IMR-90 (cell line): ENCODE data around the gene ATP1B2. TPM values are rescaled to one million over a fixed set of nuclear protein-coding genes. Genes with fewer than 3 reads are reported as not detected.

Experiments used
- ATAC-seq: fragments of 200-7000 bp; cut with Tn5 transposase; 2 replicates; pipeline ENCODE4 v1.9.1; 2020; ENCODE audit warnings: low read depth, mild to moderate bottlenecking, moderate library complexity
- BruUV-seq: library from RNA; stranded (reverse); fragments of 400-500 nt; replicated peaks from 2 replicates; lab custom pipeline; 2021; lab: Mats Ljungman, UMichigan
- CTCF ChIA-PET: fragments of 300-600 bp; formaldehyde crosslinking; extraction: SDS; loops from one replicate; lab custom pipeline; 2021; ENCODE audit warnings: antibody characterized with exemption; lab: Yijun Ruan, JAX
- POLR2A ChIA-PET: fragments of 300-600 bp; sonication (Branson Sonifier 250); formaldehyde crosslinking; loops from one replicate; lab custom pipeline; 2022; ENCODE audit warnings: antibody characterized with exemption; ENCODE audit not compliant: unreplicated experiment; lab: Charles Lee
- DNase-seq: peaks from one replicate; pipeline ENCODE4 v3.0.0; 2013
- H2AFZ ChIP-seq: replicated peaks from 2 replicates; pipeline ENCODE3; 2013; ENCODE audit warnings: low read length, mild to moderate bottlenecking; ENCODE audit not compliant: poor library complexity
- H2AK5ac ChIP-seq: 2 replicates; pipeline ENCODE4 v1.6.1; 2013; ENCODE audit warnings: low read depth, low read length, inconsistent platforms
- H2AK9ac ChIP-seq: replicated peaks from 2 replicates; pipeline ENCODE3; 2013; ENCODE audit warnings: mild to moderate bottlenecking, low read depth, low read length, moderate library complexity; ENCODE audit not compliant: poor library complexity
- H2BK120ac ChIP-seq: 2 replicates; pipeline ENCODE4 v1.6.1; 2013; ENCODE audit warnings: low read depth, low read length, inconsistent platforms
- H2BK15ac ChIP-seq: 3 replicates; pipeline ENCODE4 v1.6.1; 2013; ENCODE audit warnings: low read depth, low read length, inconsistent platforms
- H2BK20ac ChIP-seq: 2 replicates; pipeline ENCODE4 v1.6.1; 2013; ENCODE audit warnings: low read depth, mild to moderate bottlenecking, inconsistent platforms, low read length, moderate library complexity
- H2BK5ac ChIP-seq: 2 replicates; pipeline ENCODE4 v1.6.1; 2013; ENCODE audit warnings: mild to moderate bottlenecking, low read depth, low read length, inconsistent platforms; ENCODE audit not compliant: poor library complexity, severe bottlenecking
- H3K14ac ChIP-seq: replicated peaks from 2 replicates; pipeline ENCODE4 v1.6.1; 2013; ENCODE audit warnings: low read depth, low read length, inconsistent platforms
- H3K18ac ChIP-seq: 2 replicates; pipeline ENCODE4 v1.6.1; 2013; ENCODE audit warnings: low read depth, low read length, control low read depth
- H3K23ac ChIP-seq: 2 replicates; pipeline ENCODE4 v1.6.1; 2013; ENCODE audit warnings: low read depth, low read length, inconsistent platforms
- H3K27ac ChIP-seq: 2 replicates; pipeline ENCODE4 v1.5.1; 2013; ENCODE audit warnings: mild to moderate bottlenecking, control low read depth, low read length; ENCODE audit not compliant: insufficient read depth
- H3K27me3 ChIP-seq: 2 replicates; pipeline ENCODE4 v1.6.1; 2013; ENCODE audit warnings: low read length; ENCODE audit not compliant: control insufficient read depth, insufficient read depth
- H3K36me3 ChIP-seq: 2 replicates; pipeline ENCODE4 v1.6.1; 2013; ENCODE audit warnings: low read length, mixed read lengths; ENCODE audit not compliant: control insufficient read depth, insufficient read depth
- H3K4ac ChIP-seq: 2 replicates; pipeline ENCODE4 v1.6.1; 2013; ENCODE audit warnings: low read depth, low read length, inconsistent platforms
- H3K4me1 ChIP-seq: 2 replicates; pipeline ENCODE4 v1.6.1; 2013; ENCODE audit warnings: low read length, mixed read lengths; ENCODE audit not compliant: control insufficient read depth, insufficient read depth
- H3K4me2 ChIP-seq: 2 replicates; pipeline ENCODE4 v1.6.1; 2013; ENCODE audit warnings: low read depth, mild to moderate bottlenecking, control low read depth, low read length, moderate library complexity
- H3K4me3 ChIP-seq: 2 replicates; pipeline ENCODE4 v1.5.1; 2013; ENCODE audit warnings: low read depth, mild to moderate bottlenecking, control low read depth, low read length, moderate library complexity; ENCODE audit not compliant: insufficient read depth
- H3K56ac ChIP-seq: 2 replicates; pipeline ENCODE4 v1.6.1; 2013; ENCODE audit warnings: low read length, inconsistent platforms; ENCODE audit not compliant: insufficient read depth; ENCODE audit errors: extremely low read depth
- H3K79me1 ChIP-seq, 2 experiments: 2 replicates each; pipeline ENCODE4 v1.6.1; 2013; ENCODE audit warnings: low read length in 2 of 2, inconsistent platforms in 1 of 2, low read depth in 1 of 2
- H3K9ac ChIP-seq: 2 replicates; pipeline ENCODE4 v1.6.1; 2013; ENCODE audit warnings: low read depth, low read length, control low read depth
- H3K9me1 ChIP-seq: 2 replicates; pipeline ENCODE4 v1.6.1; 2013; ENCODE audit warnings: low read length, inconsistent platforms; ENCODE audit not compliant: insufficient read depth
- H3K9me3 ChIP-seq: 2 replicates; pipeline ENCODE4 v1.6.1; 2013; ENCODE audit warnings: low read length; ENCODE audit not compliant: control insufficient read depth, insufficient read depth
- H4K20me1 ChIP-seq: 2 replicates; pipeline ENCODE4 v1.6.1; 2013; ENCODE audit warnings: low read length, inconsistent platforms; ENCODE audit not compliant: insufficient read depth
- H4K5ac ChIP-seq: 2 replicates; pipeline ENCODE4 v1.6.1; 2013; ENCODE audit warnings: mild to moderate bottlenecking, low read depth, low read length, control low read depth
- H4K8ac ChIP-seq, 2 experiments: 2 replicates each; pipeline ENCODE4 v1.6.1; 2013; ENCODE audit warnings: low read depth in 2 of 2, low read length in 2 of 2, control low read depth in 1 of 2, inconsistent platforms in 1 of 2
- H4K91ac ChIP-seq: 2 replicates; pipeline ENCODE4 v1.6.1; 2013; ENCODE audit warnings: low read depth, low read length, inconsistent platforms; ENCODE audit not compliant: insufficient read depth
- BHLHE40 ChIP-seq: fragments of 150-350 bp; IDR thresholded peaks from 2 replicates; pipeline ENCODE4 v1.6.1; 2016; ENCODE audit warnings: mild to moderate bottlenecking, low read depth, low read length
- CEBPB ChIP-seq: IDR thresholded peaks from 2 replicates; pipeline ENCODE4 v1.6.1; 2012; ENCODE audit warnings: low read depth, low read length, improper control_type of control experiment
- CHD1 ChIP-seq: IDR thresholded peaks from 2 replicates; pipeline ENCODE4 v1.6.1; 2012; ENCODE audit warnings: low read depth, low read length, improper control_type of control experiment
- FOS ChIP-seq: fragments of 150-350 bp; IDR thresholded peaks from 2 replicates; pipeline ENCODE4 v1.6.1; 2016; ENCODE audit warnings: low read depth, low read length
- MAFK ChIP-seq: IDR thresholded peaks from 2 replicates; pipeline ENCODE4 v1.6.1; 2012; ENCODE audit warnings: low read depth, low read length, improper control_type of control experiment
- MAZ ChIP-seq: IDR thresholded peaks from 2 replicates; pipeline ENCODE4 v1.6.1; 2012; ENCODE audit warnings: low read depth, mild to moderate bottlenecking, low read length, improper control_type of control experiment, moderate library complexity, borderline replicate concordance
- MXI1 ChIP-seq: IDR thresholded peaks from 2 replicates; pipeline ENCODE4 v1.6.1; 2012; ENCODE audit warnings: low read depth, mild to moderate bottlenecking, low read length, moderate library complexity, borderline replicate concordance
- NFE2L2 ChIP-seq: fragments of 150-350 bp; IDR thresholded peaks from 2 replicates; pipeline ENCODE4 v1.6.1; 2016; ENCODE audit warnings: low read depth, mild to moderate bottlenecking, low read length
- POLR2A ChIP-seq: IDR thresholded peaks from 2 replicates; pipeline ENCODE4 v1.6.1; 2012; ENCODE audit warnings: mild to moderate bottlenecking, low read depth, low read length
- RAD21 ChIP-seq: IDR thresholded peaks from 2 replicates; pipeline ENCODE4 v1.6.1; 2012; ENCODE audit warnings: low read length, improper control_type of control experiment
- RCOR1 ChIP-seq: IDR thresholded peaks from 2 replicates; pipeline ENCODE4 v1.6.1; 2012; ENCODE audit warnings: mild to moderate bottlenecking, low read length, improper control_type of control experiment; ENCODE audit not compliant: insufficient replicate concordance
- RFX5 ChIP-seq: IDR thresholded peaks from 2 replicates; pipeline ENCODE4 v1.8.0; 2012; ENCODE audit warnings: low read depth, mild to moderate bottlenecking, low read length, moderate library complexity
- SMC3 ChIP-seq: fragments of 150-350 bp; IDR thresholded peaks from 2 replicates; pipeline ENCODE4 v1.6.1; 2016; ENCODE audit warnings: low read depth, mild to moderate bottlenecking, antibody characterized with exemption, low read length, moderate library complexity
- WGBS, 2 experiments: methylation state at CpG; one replicate each; pipeline versions ENCODE4 v1.1.5 to v1.1.7; 2013; ENCODE audit warnings: missing lambda C conversion rate in 2 of 2; ENCODE audit not compliant: insufficient read length in 1 of 2; ENCODE audit errors: extremely low coverage in 2 of 2; 5-methylcytosine and 5-hydroxymethylcytosine counted together
- dilution Hi-C: fragments of 300-500 bp; cut with HindIII; formaldehyde crosslinking; loops from one replicate; pipeline ENCODE4 v1.14.3; 2018; ENCODE audit warnings: low sequenced_read_pairs; ENCODE audit not compliant: unreplicated experiment
- in situ Hi-C: fragments of 300-500 bp; cut with MboI; formaldehyde crosslinking; loops from 3 replicates; pipeline ENCODE4 v1.14.3; 2019; ENCODE audit warnings: low sequenced_read_pairs, inconsistent platforms, mixed read lengths
- intact Hi-C: fragments of 100-400 bp; cut with micrococcal nuclease; formaldehyde crosslinking; loops from 2 replicates; pipeline ENCODE4 v1.10.0; 2022
- polyA plus RNA-seq, 3 experiments: library from polyadenylated mRNA; depleted of rRNA; stranded (reverse); fragments of >200 nt; gene quantifications; 2 replicates each; pipeline ENCODE4 v1.2.3, GENCODE V29; 2012; ENCODE audit warnings: low replicate concordance in 1 of 3
- total RNA-seq: library from RNA; depleted of rRNA; stranded (reverse); fragments of >200 nt; gene quantifications from 2 replicates; pipeline ENCODE4 v1.2.3, GENCODE V29; 2012
- TF ChIP-seq, protein P1 (sequence below): fragments of 150-350 bp; IDR thresholded peaks from 2 replicates; pipeline ENCODE4 v1.6.1; 2016; ENCODE audit warnings: low read depth, mild to moderate bottlenecking, low read length, moderate library complexity, borderline replicate concordance
- TF ChIP-seq, protein P2 (sequence below): conservative IDR thresholded peaks from 2 replicates; pipeline ENCODE4 v1.5.1; 2012; ENCODE audit warnings: mild to moderate bottlenecking, low read depth, low read length, improper control_type of control experiment
- TF ChIP-seq, protein P3 (sequence below): fragments of 150-350 bp; IDR thresholded peaks from 2 replicates; pipeline ENCODE4 v1.6.1; 2017; ENCODE audit warnings: mild to moderate bottlenecking, antibody characterized with exemption, low read length, low read depth

The ATP1B2 gene
- total and polyA plus RNA-seq, 2 of the 4 experiments (the other 2 are of a cell fraction), result 0.02 TPM; not detected in 1

DNA sequence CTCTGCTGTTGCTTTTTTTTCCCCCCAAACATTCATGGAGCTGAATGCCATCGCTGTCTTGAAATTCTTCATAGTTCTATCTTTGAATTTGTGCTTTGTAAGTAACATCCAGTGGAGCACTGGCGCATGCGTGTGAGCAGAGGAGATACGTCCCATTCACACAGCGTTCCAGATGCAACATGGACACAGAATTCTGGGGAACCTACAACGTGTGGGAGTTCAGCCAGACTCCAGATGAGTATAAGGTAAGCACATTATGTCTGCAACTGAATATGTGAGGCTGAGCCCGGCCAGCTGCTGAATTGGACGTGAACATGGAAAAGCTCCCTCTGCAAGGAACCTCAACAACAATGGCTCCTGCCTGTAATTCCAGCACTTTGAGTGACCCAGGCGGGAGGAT lies 4.3 kb upstream of the ATP1B2 start:
- no TSS peak for BruUV-seq
- POLR2A ChIA-PET, result no interaction called here
- Histone ChIP-seq H3K79me1 (no peaks in the 10 kb centered on the region), H3K4me1 (peaks cover 5% of the 10 kb centered on the region; the same call in 1 of the 2 replicates), H4K5ac (no peak overlapping the region), H3K56ac (no peak overlapping the region), H2AK9ac (no peak overlapping the region), H3K4me2 (peak overlapping the region; percentile 6; the same call in 1 of the 2 replicates), H4K8ac (no peak overlapping the region; a peak in 1 of 4 replicates), H3K27ac (no peak overlapping the region), H3K9ac (no peak overlapping the region), H3K18ac (no peak overlapping the region), H4K20me1 (no peaks in the 10 kb centered on the region), H3K36me3 (no peaks in the 10 kb centered on the region), H3K9me3 (no peaks in the 10 kb centered on the region), H3K9me1 (no peaks in the 10 kb centered on the region), H3K4ac (no peak overlapping the region), H2BK120ac (no peak overlapping the region), H2BK5ac (no peak overlapping the region), H3K4me3 (no peak overlapping the region), H2BK20ac (no peak overlapping the region), H3K27me3 (peaks cover 21% of the 10 kb centered on the region), H2AFZ (peak overlapping the region; percentile 73), H2BK15ac (no peak overlapping the region), H4K91ac (no peak overlapping the region), H2AK5ac (no peak overlapping the region), H3K23ac (no peak overlapping the region), H3K14ac (no peak overlapping the region)
- DNase-seq (peak; percentile 16), ATAC-seq (peak; percentile 34; the same call in 1 of the 2 replicates)
- 15% methylated on average over 5 of the region's 9 CpGs; no CpG with 5 or more reads in 1 of the 2 experiments for WGBS, 2 experiments
- no peak for TF ChIP-seq CHD1
- TF ChIP-seq POLR2A, result no peak
- TF ChIP-seq, protein P1, sequence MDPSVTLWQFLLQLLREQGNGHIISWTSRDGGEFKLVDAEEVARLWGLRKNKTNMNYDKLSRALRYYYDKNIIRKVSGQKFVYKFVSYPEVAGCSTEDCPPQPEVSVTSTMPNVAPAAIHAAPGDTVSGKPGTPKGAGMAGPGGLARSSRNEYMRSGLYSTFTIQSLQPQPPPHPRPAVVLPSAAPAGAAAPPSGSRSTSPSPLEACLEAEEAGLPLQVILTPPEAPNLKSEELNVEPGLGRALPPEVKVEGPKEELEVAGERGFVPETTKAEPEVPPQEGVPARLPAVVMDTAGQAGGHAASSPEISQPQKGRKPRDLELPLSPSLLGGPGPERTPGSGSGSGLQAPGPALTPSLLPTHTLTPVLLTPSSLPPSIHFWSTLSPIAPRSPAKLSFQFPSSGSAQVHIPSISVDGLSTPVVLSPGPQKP, result no peak
- TF ChIP-seq, protein P2, sequence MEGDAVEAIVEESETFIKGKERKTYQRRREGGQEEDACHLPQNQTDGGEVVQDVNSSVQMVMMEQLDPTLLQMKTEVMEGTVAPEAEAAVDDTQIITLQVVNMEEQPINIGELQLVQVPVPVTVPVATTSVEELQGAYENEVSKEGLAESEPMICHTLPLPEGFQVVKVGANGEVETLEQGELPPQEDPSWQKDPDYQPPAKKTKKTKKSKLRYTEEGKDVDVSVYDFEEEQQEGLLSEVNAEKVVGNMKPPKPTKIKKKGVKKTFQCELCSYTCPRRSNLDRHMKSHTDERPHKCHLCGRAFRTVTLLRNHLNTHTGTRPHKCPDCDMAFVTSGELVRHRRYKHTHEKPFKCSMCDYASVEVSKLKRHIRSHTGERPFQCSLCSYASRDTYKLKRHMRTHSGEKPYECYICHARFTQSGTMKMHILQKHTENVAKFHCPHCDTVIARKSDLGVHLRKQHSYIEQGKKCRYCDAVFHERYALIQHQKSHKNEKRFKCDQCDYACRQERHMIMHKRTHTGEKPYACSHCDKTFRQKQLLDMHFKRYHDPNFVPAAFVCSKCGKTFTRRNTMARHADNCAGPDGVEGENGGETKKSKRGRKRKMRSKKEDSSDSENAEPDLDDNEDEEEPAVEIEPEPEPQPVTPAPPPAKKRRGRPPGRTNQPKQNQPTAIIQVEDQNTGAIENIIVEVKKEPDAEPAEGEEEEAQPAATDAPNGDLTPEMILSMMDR, result no peak
- TF ChIP-seq RFX5, result no peak
- TF ChIP-seq, protein P3, sequence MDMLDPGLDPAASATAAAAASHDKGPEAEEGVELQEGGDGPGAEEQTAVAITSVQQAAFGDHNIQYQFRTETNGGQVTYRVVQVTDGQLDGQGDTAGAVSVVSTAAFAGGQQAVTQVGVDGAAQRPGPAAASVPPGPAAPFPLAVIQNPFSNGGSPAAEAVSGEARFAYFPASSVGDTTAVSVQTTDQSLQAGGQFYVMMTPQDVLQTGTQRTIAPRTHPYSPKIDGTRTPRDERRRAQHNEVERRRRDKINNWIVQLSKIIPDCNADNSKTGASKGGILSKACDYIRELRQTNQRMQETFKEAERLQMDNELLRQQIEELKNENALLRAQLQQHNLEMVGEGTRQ, result no peak
- no peak for TF ChIP-seq CEBPB
- no peak for TF ChIP-seq MAZ
- no peak for TF ChIP-seq RAD21
- no peak for TF ChIP-seq MAFK
- TF ChIP-seq MXI1, result no peak
- no peak for TF ChIP-seq FOS
- no peak for TF ChIP-seq RCOR1
- TF ChIP-seq BHLHE40, result no peak
- no peak for TF ChIP-seq NFE2L2
- TF ChIP-seq SMC3, result no peak
- CTCF ChIA-PET, result no interaction called here
- in situ Hi-C loops, result no loop called here
- intact Hi-C loops, result no loop called here
- dilution Hi-C loops, result no loop called here
